Prostate gland (tissue), 2 donors: ENCODE measurements around the gene SPNS3.

Experiments used
- POLR2A ChIP-seq: fragments of 450-650 bp; IDR thresholded peaks from one replicate; pipeline ENCODE4 v1.6.1; 2016; ENCODE audit warnings: antibody characterized with exemption, mild to moderate bottlenecking
- TF ChIP-seq, protein P1 (sequence below), 4 experiments: fragments of 200-600 bp in 2 of 4; fragments of 450-650 bp in 2 of 4; sonication (generic) in 2 of 4; IDR thresholded peaks; 1 replicate in 3 of 4; 2 replicates in 1 of 4; pipeline ENCODE4 v1.5.1; 2016 to 2019; ENCODE audit warnings: antibody characterized with exemption in 4 of 4, mild to moderate bottlenecking in 2 of 4, moderate library complexity in 2 of 4

GRCh38 chr17:4500191-4500571, 66.4 kb downstream of the SPNS3 start:
- TF ChIP-seq, protein P1, sequence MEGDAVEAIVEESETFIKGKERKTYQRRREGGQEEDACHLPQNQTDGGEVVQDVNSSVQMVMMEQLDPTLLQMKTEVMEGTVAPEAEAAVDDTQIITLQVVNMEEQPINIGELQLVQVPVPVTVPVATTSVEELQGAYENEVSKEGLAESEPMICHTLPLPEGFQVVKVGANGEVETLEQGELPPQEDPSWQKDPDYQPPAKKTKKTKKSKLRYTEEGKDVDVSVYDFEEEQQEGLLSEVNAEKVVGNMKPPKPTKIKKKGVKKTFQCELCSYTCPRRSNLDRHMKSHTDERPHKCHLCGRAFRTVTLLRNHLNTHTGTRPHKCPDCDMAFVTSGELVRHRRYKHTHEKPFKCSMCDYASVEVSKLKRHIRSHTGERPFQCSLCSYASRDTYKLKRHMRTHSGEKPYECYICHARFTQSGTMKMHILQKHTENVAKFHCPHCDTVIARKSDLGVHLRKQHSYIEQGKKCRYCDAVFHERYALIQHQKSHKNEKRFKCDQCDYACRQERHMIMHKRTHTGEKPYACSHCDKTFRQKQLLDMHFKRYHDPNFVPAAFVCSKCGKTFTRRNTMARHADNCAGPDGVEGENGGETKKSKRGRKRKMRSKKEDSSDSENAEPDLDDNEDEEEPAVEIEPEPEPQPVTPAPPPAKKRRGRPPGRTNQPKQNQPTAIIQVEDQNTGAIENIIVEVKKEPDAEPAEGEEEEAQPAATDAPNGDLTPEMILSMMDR (IDR thresholded peaks at IDR 0.05) = no peak
- TF ChIP-seq POLR2A = no peak
